Memory B cell (primary cell): ENCODE results near the gene HOXB1.

Experiments
- ATAC-seq: fragments of 150-1000 bp; cut with Tn5 transposase; 2 replicates; pipeline ENCODE4 v1.10.0; 2021; ENCODE audit warnings: low read depth, mild to moderate bottlenecking, moderate library complexity
- DNase-seq, 2 donors: peaks; one replicate each; pipeline ENCODE4 v3.0.0; 2022; ENCODE audit warnings: low spot score in 2 of 2
- H3K27ac Mint-ChIP-seq: one replicate; pipeline ENCODE4 v1.8.0; 2022; ENCODE audit warnings: mild to moderate bottlenecking, moderate library complexity, mixed read lengths
- H3K27me3 Mint-ChIP-seq: one replicate; pipeline ENCODE4 v1.8.0; 2022; ENCODE audit warnings: mixed read lengths
- H3K36me3 Mint-ChIP-seq: one replicate; pipeline ENCODE4 v1.8.0; 2022; ENCODE audit warnings: mild to moderate bottlenecking, mixed read lengths
- H3K4me1 Mint-ChIP-seq: one replicate; pipeline ENCODE4 v1.8.0; 2022; ENCODE audit warnings: mixed read lengths
- H3K4me3 Mint-ChIP-seq: one replicate; pipeline ENCODE4 v1.8.0; 2022; ENCODE audit warnings: mild to moderate bottlenecking, moderate library complexity, mixed read lengths
- H3K9me3 Mint-ChIP-seq: one replicate; pipeline ENCODE4 v1.8.0; 2022; ENCODE audit warnings: mixed read lengths

The HOXB1 gene

DNA sequence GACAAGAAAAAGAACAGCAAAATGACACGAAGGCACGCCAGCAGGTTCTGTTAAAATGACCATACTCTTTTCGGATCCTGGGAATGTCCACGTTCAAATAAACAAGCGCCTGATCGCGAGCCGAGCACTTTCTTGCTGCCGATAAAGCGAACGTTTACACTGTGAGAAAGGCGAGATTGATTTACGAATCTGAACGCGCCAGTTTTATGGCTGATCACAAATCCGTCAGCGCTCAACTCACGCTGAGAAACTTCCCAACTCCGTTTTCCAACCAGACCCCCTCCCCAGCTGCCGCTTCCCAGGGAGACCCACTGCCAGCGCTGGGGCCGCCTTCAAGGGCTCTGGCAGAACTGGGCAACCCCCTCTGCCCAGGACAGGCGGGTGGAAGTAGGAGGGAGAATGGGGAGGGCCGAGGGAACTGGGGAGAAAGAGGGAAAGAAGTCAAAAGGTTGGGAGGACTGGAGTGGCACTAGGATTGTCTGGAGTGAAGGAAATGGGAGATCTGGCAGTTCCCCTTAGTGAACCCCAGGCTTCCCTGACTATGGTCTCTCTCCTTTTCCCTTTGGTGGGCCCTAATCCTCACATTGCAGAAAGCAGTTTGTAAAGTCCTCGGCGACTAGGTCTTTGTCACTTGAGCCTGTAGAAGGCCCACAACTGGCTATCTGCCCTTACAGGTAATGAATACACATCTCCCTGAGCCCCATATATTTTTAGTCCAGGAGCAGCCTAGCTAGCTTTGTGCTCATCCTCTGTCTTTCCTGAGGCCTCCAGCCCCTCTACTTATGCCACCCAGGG, 40.4 kb upstream of the HOXB1 start:
- Mint-ChIP-seq H3K36me3 (no peaks in the 10 kb centered on the region), H3K27ac (no peak overlapping the region), H3K4me1 (peaks cover 3% of the 10 kb centered on the region), H3K4me3 (no peak overlapping the region), H3K27me3 (peaks cover 8% of the 10 kb centered on the region), H3K9me3 (no peaks in the 10 kb centered on the region)
- DNase-seq = no peak
- ATAC-seq = no peak

GRCh38 chr17:48570325-48571023, 39.7 kb upstream of the HOXB1 start:
- H3K4me3 Mint-ChIP-seq = no peak overlapping the region
- H3K4me1 Mint-ChIP-seq = peaks cover 3% of the 10 kb centered on the region
- H3K27ac Mint-ChIP-seq = no peak overlapping the region
- no peaks in the 10 kb centered on the region for H3K9me3 Mint-ChIP-seq
- peaks cover 6% of the 10 kb centered on the region for H3K27me3 Mint-ChIP-seq
- no peak for ATAC-seq
- DNase-seq = no peak
- H3K36me3 Mint-ChIP-seq = no peaks in the 10 kb centered on the region

DNA sequence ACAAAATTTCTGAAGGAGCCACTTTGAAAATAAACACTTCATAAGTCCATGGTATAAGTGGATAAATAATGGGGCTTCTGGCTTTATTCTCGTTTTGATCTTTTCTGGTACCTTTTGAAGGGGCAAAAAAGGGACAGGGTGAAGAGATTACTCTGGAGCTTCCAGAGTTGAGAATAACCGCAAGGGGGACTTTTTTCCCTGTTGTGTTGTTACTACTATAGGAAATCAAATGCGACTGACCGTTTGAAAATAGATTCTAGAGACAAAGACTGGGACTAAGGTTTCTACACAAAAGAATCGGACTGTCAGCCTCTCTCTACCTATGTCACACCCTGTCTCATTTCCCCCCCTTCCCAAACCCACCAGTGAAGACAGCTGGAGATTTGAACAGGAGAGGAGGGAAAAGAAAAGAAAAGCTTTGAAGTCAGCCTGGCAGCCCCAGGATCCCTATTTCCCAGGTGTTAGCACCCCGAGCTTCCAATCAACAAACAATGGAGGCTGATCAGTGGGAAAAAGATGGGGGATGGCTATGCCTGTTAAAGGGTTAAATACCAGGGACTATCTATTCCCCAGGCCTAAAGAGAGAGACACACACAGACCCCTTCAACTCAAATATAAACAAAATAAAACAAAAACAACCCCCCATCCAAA, 39.0 kb upstream of the HOXB1 start:
- Mint-ChIP-seq H3K36me3 (no peaks in the 10 kb centered on the region), H3K9me3 (no peaks in the 10 kb centered on the region), H3K4me1 (peaks cover 3% of the 10 kb centered on the region), H3K27ac (no peak overlapping the region), H3K27me3 (peaks cover 6% of the 10 kb centered on the region), H3K4me3 (no peak overlapping the region)
- no peak for DNase-seq
- no peak for ATAC-seq

GRCh38 chr17:48569240-48569582, 38.4 kb upstream of the HOXB1 start:
- Mint-ChIP-seq H3K4me3 (no peak overlapping the region), H3K27ac (no peak overlapping the region), H3K4me1 (peaks cover 3% of the 10 kb centered on the region), H3K9me3 (no peaks in the 10 kb centered on the region), H3K27me3 (peaks cover 6% of the 10 kb centered on the region), H3K36me3 (no peaks in the 10 kb centered on the region)
- no peak for ATAC-seq
- DNase-seq = no peak

DNA sequence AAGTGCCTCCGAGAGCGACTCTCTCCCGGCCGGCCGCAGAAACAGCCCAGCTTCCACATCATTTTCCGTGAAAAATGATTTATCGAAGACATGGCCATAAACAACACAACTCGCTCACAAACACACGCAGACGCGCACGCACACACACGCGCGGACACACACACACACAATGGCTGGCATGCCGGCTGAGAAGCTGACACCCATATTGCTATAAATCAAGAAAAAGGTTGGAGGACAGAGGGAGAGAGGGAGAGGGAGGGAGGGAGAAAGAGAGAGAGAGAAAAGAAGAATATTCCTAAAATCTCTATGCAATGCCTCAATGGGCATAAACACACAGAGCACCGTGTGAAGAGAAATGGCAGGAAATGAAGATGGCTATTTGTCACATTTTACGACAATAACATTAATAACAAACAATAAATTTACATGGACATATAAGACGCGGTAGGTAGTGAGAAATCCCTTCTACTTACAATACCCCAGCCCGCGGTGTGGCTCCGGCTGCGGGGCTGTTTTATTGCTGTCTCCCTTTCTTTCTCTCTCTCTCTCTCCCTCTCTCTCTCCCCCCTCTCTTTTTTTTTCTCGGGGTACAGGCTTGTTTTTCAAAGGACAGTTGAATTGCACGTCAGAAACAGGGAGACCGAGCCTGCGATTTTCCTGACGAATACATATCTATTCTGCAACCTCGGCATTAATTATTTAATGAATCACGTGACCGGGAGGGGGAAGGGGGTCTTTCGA, 37.9 kb upstream of the HOXB1 start:
- Mint-ChIP-seq H3K27me3 (peaks cover 9% of the 10 kb centered on the region), H3K36me3 (no peaks in the 10 kb centered on the region), H3K9me3 (no peaks in the 10 kb centered on the region), H3K27ac (no peak overlapping the region), H3K4me1 (peaks cover 3% of the 10 kb centered on the region), H3K4me3 (no peak overlapping the region)
- DNase-seq (no peak), ATAC-seq (no peak)

GRCh38 chr17:48567646-48568354, 37.0 kb upstream of the HOXB1 start:
- no peaks in the 10 kb centered on the region for H3K9me3 Mint-ChIP-seq
- no peaks in the 10 kb centered on the region for H3K36me3 Mint-ChIP-seq
- H3K4me1 Mint-ChIP-seq = peaks cover 3% of the 10 kb centered on the region
- ATAC-seq (no peak), DNase-seq (no peak)
- H3K4me3 Mint-ChIP-seq = no peak overlapping the region
- peaks cover 10% of the 10 kb centered on the region for H3K27me3 Mint-ChIP-seq
- H3K27ac Mint-ChIP-seq = no peak overlapping the region

- Mint-ChIP-seq H3K36me3 (no peaks in the 10 kb centered on the region), H3K4me3 (no peak overlapping the region), H3K9me3 (no peaks in the 10 kb centered on the region), H3K27ac (no peak overlapping the region), H3K27me3 (peaks cover 10% of the 10 kb centered on the region), H3K4me1 (peaks cover 3% of the 10 kb centered on the region)
- ATAC-seq (no peak), DNase-seq (no peak)
These were observed 36.4 kb upstream of the HOXB1 start for GRCh38 chr17:48567209-48567608.

GRCh38 chr17:48566717-48567116, 35.9 kb upstream of the HOXB1 start:
- Mint-ChIP-seq H3K9me3 (no peaks in the 10 kb centered on the region), H3K27ac (no peak overlapping the region), H3K27me3 (peaks cover 10% of the 10 kb centered on the region), H3K4me3 (no peak overlapping the region), H3K36me3 (no peaks in the 10 kb centered on the region), H3K4me1 (peaks cover 3% of the 10 kb centered on the region)
- ATAC-seq (no peak), DNase-seq (no peak)

- H3K4me1 Mint-ChIP-seq = peaks cover 3% of the 10 kb centered on the region
- H3K36me3 Mint-ChIP-seq = no peaks in the 10 kb centered on the region
- ATAC-seq (no peak), DNase-seq (no peak)
- H3K27ac Mint-ChIP-seq = no peak overlapping the region
- no peak overlapping the region for H3K4me3 Mint-ChIP-seq
- peaks cover 13% of the 10 kb centered on the region for H3K27me3 Mint-ChIP-seq
- no peaks in the 10 kb centered on the region for H3K9me3 Mint-ChIP-seq
These were observed 35.3 kb upstream of the HOXB1 start for GRCh38 chr17:48565925-48566710.

- no peak overlapping the region for H3K4me3 Mint-ChIP-seq
- no peaks in the 10 kb centered on the region for H3K36me3 Mint-ChIP-seq
- H3K27ac Mint-ChIP-seq = no peak overlapping the region
- no peak for ATAC-seq
- peaks cover 15% of the 10 kb centered on the region for H3K27me3 Mint-ChIP-seq
- no peak for DNase-seq
- no peaks in the 10 kb centered on the region for H3K9me3 Mint-ChIP-seq
- H3K4me1 Mint-ChIP-seq = peaks cover 3% of the 10 kb centered on the region
These were observed 34.3 kb upstream of the HOXB1 start for GRCh38 chr17:48565022-48565554.

- Mint-ChIP-seq H3K36me3 (no peaks in the 10 kb centered on the region), H3K4me3 (peak overlapping the region; percentile 28), H3K4me1 (peaks cover 3% of the 10 kb centered on the region), H3K27ac (no peak overlapping the region), H3K9me3 (no peaks in the 10 kb centered on the region), H3K27me3 (peaks cover 16% of the 10 kb centered on the region)
- ATAC-seq (no peak), DNase-seq (no peak)
These were observed 33.6 kb upstream of the HOXB1 start for GRCh38 chr17:48564188-48565021.

- ATAC-seq = no peak
- no peak for DNase-seq
- H3K4me3 Mint-ChIP-seq = no peak overlapping the region
- H3K4me1 Mint-ChIP-seq = peaks cover 3% of the 10 kb centered on the region
- H3K27me3 Mint-ChIP-seq = peaks cover 15% of the 10 kb centered on the region
- H3K36me3 Mint-ChIP-seq = no peaks in the 10 kb centered on the region
- no peaks in the 10 kb centered on the region for H3K9me3 Mint-ChIP-seq
- H3K27ac Mint-ChIP-seq = no peak overlapping the region
These were observed 33.0 kb upstream of the HOXB1 start for GRCh38 chr17:48563867-48564187.
